Ishikawa (cell line): ENCODE measurements around the gene MXI1.

Experiments
- CEBPB ChIP-seq: IDR thresholded peaks from 2 replicates; pipeline ENCODE4 v1.6.1; 2012
- CREB1 ChIP-seq: IDR thresholded peaks from 2 replicates; pipeline ENCODE4 v1.6.1; 2012; ENCODE audit warnings: low read depth
- EP300 ChIP-seq: IDR thresholded peaks from 2 replicates; pipeline ENCODE4 v1.6.1; 2012; ENCODE audit warnings: borderline replicate concordance
- FOXM1 ChIP-seq: IDR thresholded peaks from 2 replicates; pipeline ENCODE4 v1.6.1; 2012; ENCODE audit warnings: low read depth, borderline replicate concordance
- NFIC ChIP-seq: IDR thresholded peaks from 2 replicates; pipeline ENCODE4 v1.6.1; 2012
- RAD21 ChIP-seq: IDR thresholded peaks from 2 replicates; pipeline ENCODE4 v1.6.1; 2012; ENCODE audit warnings: low read depth
- TAF1 ChIP-seq: IDR thresholded peaks from 2 replicates; pipeline ENCODE4 v1.6.1; 2012; ENCODE audit warnings: low read depth, mild to moderate bottlenecking
- TCF12 ChIP-seq: IDR thresholded peaks from 2 replicates; pipeline ENCODE4 v1.6.1; 2012; ENCODE audit warnings: low read depth
- TEAD4 ChIP-seq: IDR thresholded peaks from 2 replicates; pipeline ENCODE4 v1.6.1; 2012
- YY1 ChIP-seq: IDR thresholded peaks from 2 replicates; pipeline ENCODE4 v1.6.1; 2012; ENCODE audit warnings: low read depth
- TF ChIP-seq, protein P1 (sequence below): IDR thresholded peaks from 2 replicates; pipeline ENCODE4 v1.6.1; 2012; ENCODE audit warnings: low read depth, mild to moderate bottlenecking
- TF ChIP-seq, protein P2 (sequence below): IDR thresholded peaks from 2 replicates; pipeline ENCODE4 v1.6.1; 2012

DNA sequence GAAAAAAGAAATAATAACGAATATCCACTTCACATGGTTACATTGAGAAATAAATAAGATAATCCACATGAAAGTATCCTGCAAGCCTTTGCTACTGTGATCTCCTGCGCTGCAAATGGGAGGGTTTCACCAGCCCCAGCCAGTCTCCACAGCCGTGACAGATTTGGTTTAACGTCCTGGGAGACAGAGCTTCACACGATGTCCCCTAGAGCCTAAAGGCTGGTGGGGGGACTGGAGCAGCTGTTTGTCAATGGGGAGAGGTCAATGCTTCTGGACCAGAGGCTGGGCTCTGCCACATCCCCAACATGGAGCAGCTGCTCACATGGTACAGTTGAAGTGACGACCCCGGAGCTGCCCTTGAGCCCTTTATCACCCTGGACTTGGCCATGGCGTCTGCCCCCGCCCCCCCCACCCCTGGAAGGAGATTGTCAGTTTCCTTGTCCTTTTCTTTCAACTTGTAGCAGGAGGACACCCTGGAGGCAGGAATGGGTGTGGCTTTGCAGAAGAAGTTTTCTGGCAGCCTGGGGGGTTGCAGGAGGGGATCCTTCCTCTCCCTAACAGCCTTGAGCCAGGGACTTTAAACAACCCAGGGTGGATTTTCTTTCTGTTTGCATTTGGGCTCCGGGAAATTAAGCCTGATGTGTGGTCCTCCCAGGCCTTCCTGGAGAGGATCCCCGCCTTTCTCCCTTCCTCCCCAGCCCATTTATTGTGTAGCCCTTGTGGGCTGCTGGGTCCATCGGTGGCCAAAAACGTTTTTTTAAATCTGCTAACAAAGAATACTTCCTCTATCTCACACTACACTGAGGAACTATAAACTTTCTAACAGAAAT lies 37.0 kb upstream of the MXI1 start:
- no peak for TF ChIP-seq YY1
- no peak for TF ChIP-seq EP300
- TF ChIP-seq TCF12: no peak
- no peak for TF ChIP-seq CEBPB
- TF ChIP-seq, protein P1, sequence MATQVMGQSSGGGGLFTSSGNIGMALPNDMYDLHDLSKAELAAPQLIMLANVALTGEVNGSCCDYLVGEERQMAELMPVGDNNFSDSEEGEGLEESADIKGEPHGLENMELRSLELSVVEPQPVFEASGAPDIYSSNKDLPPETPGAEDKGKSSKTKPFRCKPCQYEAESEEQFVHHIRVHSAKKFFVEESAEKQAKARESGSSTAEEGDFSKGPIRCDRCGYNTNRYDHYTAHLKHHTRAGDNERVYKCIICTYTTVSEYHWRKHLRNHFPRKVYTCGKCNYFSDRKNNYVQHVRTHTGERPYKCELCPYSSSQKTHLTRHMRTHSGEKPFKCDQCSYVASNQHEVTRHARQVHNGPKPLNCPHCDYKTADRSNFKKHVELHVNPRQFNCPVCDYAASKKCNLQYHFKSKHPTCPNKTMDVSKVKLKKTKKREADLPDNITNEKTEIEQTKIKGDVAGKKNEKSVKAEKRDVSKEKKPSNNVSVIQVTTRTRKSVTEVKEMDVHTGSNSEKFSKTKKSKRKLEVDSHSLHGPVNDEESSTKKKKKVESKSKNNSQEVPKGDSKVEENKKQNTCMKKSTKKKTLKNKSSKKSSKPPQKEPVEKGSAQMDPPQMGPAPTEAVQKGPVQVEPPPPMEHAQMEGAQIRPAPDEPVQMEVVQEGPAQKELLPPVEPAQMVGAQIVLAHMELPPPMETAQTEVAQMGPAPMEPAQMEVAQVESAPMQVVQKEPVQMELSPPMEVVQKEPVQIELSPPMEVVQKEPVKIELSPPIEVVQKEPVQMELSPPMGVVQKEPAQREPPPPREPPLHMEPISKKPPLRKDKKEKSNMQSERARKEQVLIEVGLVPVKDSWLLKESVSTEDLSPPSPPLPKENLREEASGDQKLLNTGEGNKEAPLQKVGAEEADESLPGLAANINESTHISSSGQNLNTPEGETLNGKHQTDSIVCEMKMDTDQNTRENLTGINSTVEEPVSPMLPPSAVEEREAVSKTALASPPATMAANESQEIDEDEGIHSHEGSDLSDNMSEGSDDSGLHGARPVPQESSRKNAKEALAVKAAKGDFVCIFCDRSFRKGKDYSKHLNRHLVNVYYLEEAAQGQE: no peak
- no peak for TF ChIP-seq CREB1
- TF ChIP-seq TAF1: no peak
- TF ChIP-seq RAD21: no peak
- no peak for TF ChIP-seq TEAD4
- no peak for TF ChIP-seq FOXM1
- no peak for TF ChIP-seq NFIC
- TF ChIP-seq, protein P2, sequence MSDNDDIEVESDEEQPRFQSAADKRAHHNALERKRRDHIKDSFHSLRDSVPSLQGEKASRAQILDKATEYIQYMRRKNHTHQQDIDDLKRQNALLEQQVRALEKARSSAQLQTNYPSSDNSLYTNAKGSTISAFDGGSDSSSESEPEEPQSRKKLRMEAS: no peak
